HCT116 (cell line): ENCODE measurements around the gene MARVELD3.
"Not testable (repeated sequence)": the region's sequence is repeated elsewhere in the genome, so short reads cannot be mapped to it uniquely, and the experiment has no call there.

Experiments
- EGR1 ChIP-seq: IDR thresholded peaks from 2 replicates; pipeline ENCODE4 v1.6.1; 2012; ENCODE audit warnings: low read depth
- EZH2 ChIP-seq: fragments of 200-600 bp; sonication (generic); IDR thresholded peaks from 2 replicates; pipeline ENCODE4 v1.6.1; 2017; ENCODE audit warnings: antibody characterized with exemption, mixed run types
- JUND ChIP-seq: IDR thresholded peaks from 2 replicates; pipeline ENCODE4 v1.6.1; 2012
- POLR2A ChIP-seq: IDR thresholded peaks from 2 replicates; pipeline ENCODE4 v1.7.0; 2011; ENCODE audit warnings: borderline replicate concordance; ENCODE audit not compliant: insufficient read depth, insufficient read length; ENCODE audit errors: extremely low read depth
- POLR2AphosphoS5 ChIP-seq: IDR thresholded peaks from 2 replicates; pipeline ENCODE4 v1.6.1; 2011; ENCODE audit warnings: mild to moderate bottlenecking, low read depth, low read length, moderate library complexity
- RAD21 ChIP-seq: IDR thresholded peaks from 2 replicates; pipeline ENCODE4 v1.6.1; 2012; ENCODE audit warnings: low read depth, mild to moderate bottlenecking
- ZNF274 ChIP-seq: fragments of 200-500 bp; sonication (Bioruptor generic); IDR thresholded peaks from 2 replicates; pipeline ENCODE4 v1.6.1; 2014; ENCODE audit warnings: mild to moderate bottlenecking, low read depth, low read length, inconsistent platforms
- TF ChIP-seq, protein P1 (sequence below), 3 experiments: fragments of 200-600 bp in 1 of 3; sonication (generic) in 1 of 3; IDR thresholded peaks in 2 of 3; conservative IDR thresholded peaks in 1 of 3; 2 replicates each; pipeline ENCODE4 v1.5.1; 2012 to 2017; ENCODE audit warnings: low read depth in 2 of 3, low read length in 2 of 3, antibody characterized with exemption in 1 of 3, borderline replicate concordance in 1 of 3, control low read depth in 1 of 3, mild to moderate bottlenecking in 1 of 3, mixed read lengths in 1 of 3, mixed run types in 1 of 3, moderate library complexity in 1 of 3; ENCODE audit not compliant: insufficient read depth in 1 of 3
- TF ChIP-seq, protein P2 (sequence below): IDR thresholded peaks from 2 replicates; pipeline ENCODE4 v1.6.1; 2012; ENCODE audit warnings: low read depth

DNA sequence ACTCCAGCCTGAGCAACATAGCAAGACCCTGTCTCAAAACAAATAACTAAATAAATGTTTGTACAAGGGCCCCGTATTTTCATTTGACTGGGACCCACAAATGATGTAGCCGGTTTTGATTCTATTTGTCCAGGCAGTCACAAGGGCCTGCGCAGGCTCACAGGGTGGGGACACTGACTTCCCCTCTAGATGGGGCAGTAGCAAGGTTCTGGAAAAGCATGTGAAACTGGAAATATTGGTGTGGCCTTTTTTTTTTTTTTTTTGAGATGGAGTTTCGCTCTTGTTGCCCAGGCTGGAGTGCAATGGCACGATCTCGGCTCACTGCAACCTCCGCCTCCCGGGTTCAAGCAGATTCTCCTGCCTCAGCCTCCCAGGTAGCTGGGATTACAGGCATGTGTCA, 11.0 kb upstream of the MARVELD3 start:
- TF ChIP-seq EGR1, RAD21, ZNF274, POLR2AphosphoS5, EZH2, POLR2A, JUND: not testable (repeated sequence)
- TF ChIP-seq, protein P1, sequence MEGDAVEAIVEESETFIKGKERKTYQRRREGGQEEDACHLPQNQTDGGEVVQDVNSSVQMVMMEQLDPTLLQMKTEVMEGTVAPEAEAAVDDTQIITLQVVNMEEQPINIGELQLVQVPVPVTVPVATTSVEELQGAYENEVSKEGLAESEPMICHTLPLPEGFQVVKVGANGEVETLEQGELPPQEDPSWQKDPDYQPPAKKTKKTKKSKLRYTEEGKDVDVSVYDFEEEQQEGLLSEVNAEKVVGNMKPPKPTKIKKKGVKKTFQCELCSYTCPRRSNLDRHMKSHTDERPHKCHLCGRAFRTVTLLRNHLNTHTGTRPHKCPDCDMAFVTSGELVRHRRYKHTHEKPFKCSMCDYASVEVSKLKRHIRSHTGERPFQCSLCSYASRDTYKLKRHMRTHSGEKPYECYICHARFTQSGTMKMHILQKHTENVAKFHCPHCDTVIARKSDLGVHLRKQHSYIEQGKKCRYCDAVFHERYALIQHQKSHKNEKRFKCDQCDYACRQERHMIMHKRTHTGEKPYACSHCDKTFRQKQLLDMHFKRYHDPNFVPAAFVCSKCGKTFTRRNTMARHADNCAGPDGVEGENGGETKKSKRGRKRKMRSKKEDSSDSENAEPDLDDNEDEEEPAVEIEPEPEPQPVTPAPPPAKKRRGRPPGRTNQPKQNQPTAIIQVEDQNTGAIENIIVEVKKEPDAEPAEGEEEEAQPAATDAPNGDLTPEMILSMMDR (IDR thresholded peaks at IDR 0.05 in 2 of 3, conservative IDR thresholded peaks at IDR 0.05 in 1 of 3; ENCODE audit: borderline replicate concordance in 1 of 3, insufficient read depth in 1 of 3, low read depth in 2 of 3, low read length in 2 of 3): 0 out of 6 replicates have a peak, but pooled peaks of 1 of the 3 experiments have one; percentile 8
- TF ChIP-seq, protein P2, sequence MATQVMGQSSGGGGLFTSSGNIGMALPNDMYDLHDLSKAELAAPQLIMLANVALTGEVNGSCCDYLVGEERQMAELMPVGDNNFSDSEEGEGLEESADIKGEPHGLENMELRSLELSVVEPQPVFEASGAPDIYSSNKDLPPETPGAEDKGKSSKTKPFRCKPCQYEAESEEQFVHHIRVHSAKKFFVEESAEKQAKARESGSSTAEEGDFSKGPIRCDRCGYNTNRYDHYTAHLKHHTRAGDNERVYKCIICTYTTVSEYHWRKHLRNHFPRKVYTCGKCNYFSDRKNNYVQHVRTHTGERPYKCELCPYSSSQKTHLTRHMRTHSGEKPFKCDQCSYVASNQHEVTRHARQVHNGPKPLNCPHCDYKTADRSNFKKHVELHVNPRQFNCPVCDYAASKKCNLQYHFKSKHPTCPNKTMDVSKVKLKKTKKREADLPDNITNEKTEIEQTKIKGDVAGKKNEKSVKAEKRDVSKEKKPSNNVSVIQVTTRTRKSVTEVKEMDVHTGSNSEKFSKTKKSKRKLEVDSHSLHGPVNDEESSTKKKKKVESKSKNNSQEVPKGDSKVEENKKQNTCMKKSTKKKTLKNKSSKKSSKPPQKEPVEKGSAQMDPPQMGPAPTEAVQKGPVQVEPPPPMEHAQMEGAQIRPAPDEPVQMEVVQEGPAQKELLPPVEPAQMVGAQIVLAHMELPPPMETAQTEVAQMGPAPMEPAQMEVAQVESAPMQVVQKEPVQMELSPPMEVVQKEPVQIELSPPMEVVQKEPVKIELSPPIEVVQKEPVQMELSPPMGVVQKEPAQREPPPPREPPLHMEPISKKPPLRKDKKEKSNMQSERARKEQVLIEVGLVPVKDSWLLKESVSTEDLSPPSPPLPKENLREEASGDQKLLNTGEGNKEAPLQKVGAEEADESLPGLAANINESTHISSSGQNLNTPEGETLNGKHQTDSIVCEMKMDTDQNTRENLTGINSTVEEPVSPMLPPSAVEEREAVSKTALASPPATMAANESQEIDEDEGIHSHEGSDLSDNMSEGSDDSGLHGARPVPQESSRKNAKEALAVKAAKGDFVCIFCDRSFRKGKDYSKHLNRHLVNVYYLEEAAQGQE: not testable (repeated sequence)
